Breast epithelium (tissue), 3 donors: Measurements from ENCODE around the gene OSBPL2.

ENCODE experiments used
- POLR2A ChIP-seq: fragments of 450-650 bp; IDR thresholded peaks from one replicate; pipeline ENCODE4 v1.6.1; 2016; ENCODE audit warnings: antibody characterized with exemption, mild to moderate bottlenecking, moderate library complexity
- POLR2AphosphoS5 ChIP-seq, 3 donors: sonication (generic); formaldehyde crosslinking; IDR thresholded peaks; one replicate each; pipeline ENCODE4 v1.6.1; 2017; ENCODE audit warnings: antibody characterized with exemption in 3 of 3
- TF ChIP-seq, protein P1 (sequence below), 3 donors: fragments of 450-650 bp; IDR thresholded peaks; one replicate each; pipeline ENCODE4 v1.5.1; 2016 to 2017; ENCODE audit warnings: antibody characterized with exemption in 3 of 3, mild to moderate bottlenecking in 3 of 3, moderate library complexity in 3 of 3

- TF ChIP-seq, protein P1, sequence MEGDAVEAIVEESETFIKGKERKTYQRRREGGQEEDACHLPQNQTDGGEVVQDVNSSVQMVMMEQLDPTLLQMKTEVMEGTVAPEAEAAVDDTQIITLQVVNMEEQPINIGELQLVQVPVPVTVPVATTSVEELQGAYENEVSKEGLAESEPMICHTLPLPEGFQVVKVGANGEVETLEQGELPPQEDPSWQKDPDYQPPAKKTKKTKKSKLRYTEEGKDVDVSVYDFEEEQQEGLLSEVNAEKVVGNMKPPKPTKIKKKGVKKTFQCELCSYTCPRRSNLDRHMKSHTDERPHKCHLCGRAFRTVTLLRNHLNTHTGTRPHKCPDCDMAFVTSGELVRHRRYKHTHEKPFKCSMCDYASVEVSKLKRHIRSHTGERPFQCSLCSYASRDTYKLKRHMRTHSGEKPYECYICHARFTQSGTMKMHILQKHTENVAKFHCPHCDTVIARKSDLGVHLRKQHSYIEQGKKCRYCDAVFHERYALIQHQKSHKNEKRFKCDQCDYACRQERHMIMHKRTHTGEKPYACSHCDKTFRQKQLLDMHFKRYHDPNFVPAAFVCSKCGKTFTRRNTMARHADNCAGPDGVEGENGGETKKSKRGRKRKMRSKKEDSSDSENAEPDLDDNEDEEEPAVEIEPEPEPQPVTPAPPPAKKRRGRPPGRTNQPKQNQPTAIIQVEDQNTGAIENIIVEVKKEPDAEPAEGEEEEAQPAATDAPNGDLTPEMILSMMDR (IDR thresholded peaks at IDR 0.05): no peak
- TF ChIP-seq POLR2AphosphoS5 (IDR thresholded peaks at IDR 0.05) (no peak), POLR2A (no peak)
Observed at GRCh38 chr20:62308102-62308822, 69.9 kb downstream of the OSBPL2 start.
